Stimulated activated CD4-positive, alpha-beta T cell treated with anti-CD3 and anti-CD28 coated beads, Interleukin-4, amount 100 ng/mL, for 48 hours (primary cell): Measurements from ENCODE around the gene LRRC28.

Source experiments
- DNase-seq, 2 donors: peaks; one replicate each; pipeline ENCODE4 v3.0.0-alpha.2; 2020; ENCODE audit warnings: low read depth in 2 of 2

Gene LRRC28

GRCh38 chr15:99341786-99342185, 90.5 kb downstream of the LRRC28 start:
- DNase-seq: no peak

- DNase-seq: no peak
Observed at GRCh38 chr15:99343208-99343607, 91.9 kb downstream of the LRRC28 start.

- peak; percentile 13 to 19 for DNase-seq
Observed at GRCh38 chr15:99343881-99344551, 92.7 kb downstream of the LRRC28 start.

GRCh38 chr15:99344639-99345038, 93.4 kb downstream of the LRRC28 start:
- DNase-seq: no peak

- DNase-seq: no peak
Observed at GRCh38 chr15:99345242-99345641, 94.0 kb downstream of the LRRC28 start.

- DNase-seq: no peak
Observed at GRCh38 chr15:99345832-99346462, 94.7 kb downstream of the LRRC28 start.

- no peak for DNase-seq
Observed at GRCh38 chr15:99347574-99347973, 96.3 kb downstream of the LRRC28 start.

GRCh38 chr15:99348412-99348811, 97.1 kb downstream of the LRRC28 start:
- no peak for DNase-seq

- no peak for DNase-seq
Observed at GRCh38 chr15:99350408-99350807, 99.1 kb downstream of the LRRC28 start.

- DNase-seq: no peak
Observed at GRCh38 chr15:99359769-99360168, 108.5 kb downstream of the LRRC28 start.

GRCh38 chr15:99361545-99362185, 110.4 kb downstream of the LRRC28 start:
- no peak for DNase-seq

GRCh38 chr15:99365242-99365641, 114.0 kb downstream of the LRRC28 start:
- DNase-seq: no peak

GRCh38 chr15:99366013-99366412, 114.7 kb downstream of the LRRC28 start:
- no peak for DNase-seq

GRCh38 chr15:99368743-99369142, 117.5 kb downstream of the LRRC28 start:
- no peak for DNase-seq

GRCh38 chr15:99369196-99369595, 117.9 kb downstream of the LRRC28 start:
- DNase-seq: no peak

GRCh38 chr15:99371180-99372103, 120.2 kb downstream of the LRRC28 start:
- no peak for DNase-seq

- DNase-seq: no peak
Observed at GRCh38 chr15:99385005-99385669, 133.9 kb downstream of the LRRC28 start.

GRCh38 chr15:99385865-99386264, 134.6 kb downstream of the LRRC28 start:
- DNase-seq: no peak

GRCh38 chr15:99386391-99386790, 135.1 kb downstream of the LRRC28 start:
- DNase-seq: no peak

GRCh38 chr15:99387421-99388168, 136.3 kb downstream of the LRRC28 start:
- DNase-seq: no peak

GRCh38 chr15:99390667-99391066, 139.4 kb downstream of the LRRC28 start:
- no peak for DNase-seq
